Measurements from ENCODE around the gene CCNL2. TPM values are rescaled to one million over a fixed set of nuclear protein-coding genes. Genes with fewer than 3 reads are reported as not detected.
A peak's percentile ranks its signal among the peaks of the same experiment; 100 is the strongest.

The CCNL2 gene
- total RNA-seq, 1 experiment from 2014 or later = 173 TPM

DNA sequence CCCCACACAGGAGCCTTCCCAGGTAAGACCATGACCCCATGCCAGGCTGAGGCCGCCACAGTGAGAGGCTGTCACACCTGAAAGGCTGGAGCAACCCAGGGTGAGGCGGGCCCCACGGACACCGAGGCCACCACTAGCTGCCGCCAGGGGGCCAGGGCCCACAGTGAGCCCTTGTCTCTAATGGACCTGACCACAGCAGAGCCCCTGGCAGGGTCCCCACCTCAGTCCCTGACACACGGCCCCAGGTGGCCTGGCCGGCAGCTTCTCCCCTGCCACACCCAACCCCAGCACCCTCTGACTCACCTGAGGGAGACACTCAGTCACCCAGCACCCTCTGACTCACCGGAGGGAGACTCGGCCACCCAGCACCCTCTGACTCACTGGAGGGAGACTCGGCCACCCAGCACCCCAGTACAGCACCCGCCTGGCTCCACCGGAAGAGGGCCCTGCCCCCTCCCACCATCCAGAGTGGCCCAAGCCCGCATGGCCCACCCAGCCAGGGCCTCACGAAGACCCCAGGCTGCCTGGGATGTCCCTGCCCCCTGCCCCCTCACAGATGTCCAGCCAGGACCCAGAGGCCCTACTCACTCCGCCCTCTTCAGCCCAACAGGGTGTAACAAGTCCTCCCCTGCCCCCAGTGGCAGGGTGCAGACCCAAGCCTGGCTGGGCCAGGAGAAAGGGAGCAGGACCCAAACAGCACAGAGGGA lies 54.3 kb downstream of the CCNL2 start:
- H3K4ac ChIP-seq (ENCODE audit: low read depth, low read length) = no peak overlapping the region
- TF ChIP-seq, protein P1, sequence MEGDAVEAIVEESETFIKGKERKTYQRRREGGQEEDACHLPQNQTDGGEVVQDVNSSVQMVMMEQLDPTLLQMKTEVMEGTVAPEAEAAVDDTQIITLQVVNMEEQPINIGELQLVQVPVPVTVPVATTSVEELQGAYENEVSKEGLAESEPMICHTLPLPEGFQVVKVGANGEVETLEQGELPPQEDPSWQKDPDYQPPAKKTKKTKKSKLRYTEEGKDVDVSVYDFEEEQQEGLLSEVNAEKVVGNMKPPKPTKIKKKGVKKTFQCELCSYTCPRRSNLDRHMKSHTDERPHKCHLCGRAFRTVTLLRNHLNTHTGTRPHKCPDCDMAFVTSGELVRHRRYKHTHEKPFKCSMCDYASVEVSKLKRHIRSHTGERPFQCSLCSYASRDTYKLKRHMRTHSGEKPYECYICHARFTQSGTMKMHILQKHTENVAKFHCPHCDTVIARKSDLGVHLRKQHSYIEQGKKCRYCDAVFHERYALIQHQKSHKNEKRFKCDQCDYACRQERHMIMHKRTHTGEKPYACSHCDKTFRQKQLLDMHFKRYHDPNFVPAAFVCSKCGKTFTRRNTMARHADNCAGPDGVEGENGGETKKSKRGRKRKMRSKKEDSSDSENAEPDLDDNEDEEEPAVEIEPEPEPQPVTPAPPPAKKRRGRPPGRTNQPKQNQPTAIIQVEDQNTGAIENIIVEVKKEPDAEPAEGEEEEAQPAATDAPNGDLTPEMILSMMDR (conservative IDR thresholded peaks at IDR 0.05) = peak; percentile 61
- H3K23me2 ChIP-seq (ENCODE audit: insufficient read length, low read depth, low read length, poor library complexity, severe bottlenecking) = peaks cover 9% of the 10 kb centered on the region
- H4K20me1 ChIP-seq (ENCODE audit: control insufficient read depth, insufficient read depth, insufficient read length) = peaks cover 3% of the 10 kb centered on the region
- Mint-ChIP-seq H3K27ac (no peak overlapping the region), H3K4me1 (peaks cover 6 to 15% of the 10 kb centered on the region in 2 experiments), H3K9me3 (peaks cover 0 to 8% of the 10 kb centered on the region in 2 experiments; a peak in 3 of 5 replicates), H3K27me3 (ENCODE audit: low read depth) (no peaks in the 10 kb centered on the region), H3K4me3 (no peak overlapping the region), H3K36me3 (ENCODE audit: insufficient read depth in 1 of 3, low read depth in 3 of 3) (peaks cover 21 to 25% (median 23%) of the 10 kb centered on the region in 3 experiments)
- H4K5ac ChIP-seq (ENCODE audit: insufficient read length, low read depth, low read length) = no peak overlapping the region
- H3K56ac ChIP-seq (ENCODE audit: insufficient read length, low read depth, low read length) = no peak overlapping the region
- no peak overlapping the region for H3K18ac ChIP-seq (ENCODE audit: insufficient read length, low read depth, low read length)
- H3K27me3 ChIP-seq (ENCODE audit: insufficient read depth, low read length) = no peaks in the 10 kb centered on the region
- no peak overlapping the region for H2BK5ac ChIP-seq (ENCODE audit: insufficient read length, low read length)
- no peak overlapping the region for H2BK20ac ChIP-seq (ENCODE audit: low read depth, low read length, poor library complexity, severe bottlenecking)
- H4K91ac ChIP-seq (ENCODE audit: insufficient read length, low read depth, low read length) = no peak overlapping the region
- no peak overlapping the region for H3K4me2 ChIP-seq (ENCODE audit: insufficient read depth, insufficient read length, low read length)
- H3K9ac ChIP-seq (ENCODE audit: extremely low read depth, insufficient read length, low read length) = no peak overlapping the region
- peaks cover 13% of the 10 kb centered on the region for H3K79me1 ChIP-seq (ENCODE audit: insufficient read depth, low read depth, low read length, poor library complexity, severe bottlenecking)
- no peak overlapping the region for H2AFZ ChIP-seq (ENCODE audit: low read length)
- H3K79me2 ChIP-seq (ENCODE audit: insufficient read depth, low read length) = peaks cover 3% of the 10 kb centered on the region; the same call in 1 of the 2 replicates
- no peak overlapping the region for H3T11ph ChIP-seq (ENCODE audit: low read length)
- WGBS (ENCODE audit: extremely low coverage, insufficient read length, low lambda C conversion rate) = no CpG with 5 or more reads among the region's 15 CpGs
- H3K9me3 ChIP-seq (ENCODE audit: control insufficient read depth, low read depth, low read length) = no peaks in the 10 kb centered on the region
- no peak for DNase-seq
- no peak overlapping the region for H2BK15ac ChIP-seq (ENCODE audit: low read depth, low read length)
- no peak overlapping the region for H3K14ac ChIP-seq (ENCODE audit: insufficient read depth, low read length)
- no peak overlapping the region for H2BK12ac ChIP-seq (ENCODE audit: insufficient read length, low read depth, low read length)
- no peaks in the 10 kb centered on the region; the same call in 1 of the 2 replicates for H3K4me1 ChIP-seq (ENCODE audit: insufficient read depth, low read length)
- no peak overlapping the region for H2AK5ac ChIP-seq (ENCODE audit: insufficient read length, low read length)
- H2BK120ac ChIP-seq (ENCODE audit: low read depth, low read length, poor library complexity, severe bottlenecking) = no peak overlapping the region
- no peak overlapping the region for H3K23ac ChIP-seq (ENCODE audit: insufficient read length, low read depth, low read length)
- no peak overlapping the region for H4K8ac ChIP-seq (replicated peaks; ENCODE audit: insufficient read length, low read depth, low read length)
- no peak overlapping the region for H3K27ac ChIP-seq (ENCODE audit: insufficient read length, low read depth, low read length)
